Tibial nerve (tissue), 4 donors: Measurements from ENCODE around the gene ZCCHC10.
"Not testable (repeated sequence)": the region's sequence is repeated elsewhere in the genome, so short reads cannot be mapped to it uniquely, and the experiment has no call there.

ENCODE experiments used
- EP300 ChIP-seq, 2 donors: sonication (generic); formaldehyde crosslinking; IDR thresholded peaks; one replicate each; pipeline ENCODE4 v1.6.1; 2017; ENCODE audit warnings: antibody characterized with exemption in 2 of 2, mild to moderate bottlenecking in 1 of 2
- POLR2A ChIP-seq, 2 donors: fragments of 450-650 bp; IDR thresholded peaks; one replicate each; pipeline ENCODE4 v1.6.1; 2017; ENCODE audit warnings: antibody characterized with exemption in 2 of 2, mild to moderate bottlenecking in 2 of 2, moderate library complexity in 2 of 2
- TF ChIP-seq, protein P1 (sequence below), 5 experiments: fragments of 200-600 bp in 3 of 5; fragments of 450-650 bp in 2 of 5; sonication (generic) in 3 of 5; IDR thresholded peaks; one replicate each; pipeline ENCODE4 v1.5.1; 2016 to 2019; ENCODE audit warnings: antibody characterized with exemption in 5 of 5, mild to moderate bottlenecking in 3 of 5, moderate library complexity in 2 of 5

DNA sequence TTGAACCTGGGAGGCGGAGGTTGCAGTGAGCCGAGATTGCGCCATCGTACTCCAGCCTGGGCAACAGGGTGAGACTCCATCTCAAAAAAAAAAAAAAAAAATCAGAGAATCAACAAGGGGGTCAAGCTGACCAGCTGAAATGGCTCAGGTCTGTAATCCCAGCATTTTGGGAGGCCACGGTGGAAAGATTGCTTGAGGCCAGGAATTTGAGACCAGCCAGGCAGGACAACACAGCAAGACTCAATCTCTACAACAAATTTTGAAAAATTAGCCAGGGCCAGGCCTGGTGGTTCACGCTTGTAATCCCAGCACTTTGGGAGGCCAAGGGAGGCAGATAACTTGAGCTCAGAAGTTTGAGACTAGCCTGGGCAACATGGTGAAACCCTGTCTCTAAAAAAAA lies 17.9 kb downstream of the ZCCHC10 start:
- TF ChIP-seq POLR2A, EP300 (IDR thresholded peaks at IDR 0.05): not testable (repeated sequence)
- TF ChIP-seq, protein P1, sequence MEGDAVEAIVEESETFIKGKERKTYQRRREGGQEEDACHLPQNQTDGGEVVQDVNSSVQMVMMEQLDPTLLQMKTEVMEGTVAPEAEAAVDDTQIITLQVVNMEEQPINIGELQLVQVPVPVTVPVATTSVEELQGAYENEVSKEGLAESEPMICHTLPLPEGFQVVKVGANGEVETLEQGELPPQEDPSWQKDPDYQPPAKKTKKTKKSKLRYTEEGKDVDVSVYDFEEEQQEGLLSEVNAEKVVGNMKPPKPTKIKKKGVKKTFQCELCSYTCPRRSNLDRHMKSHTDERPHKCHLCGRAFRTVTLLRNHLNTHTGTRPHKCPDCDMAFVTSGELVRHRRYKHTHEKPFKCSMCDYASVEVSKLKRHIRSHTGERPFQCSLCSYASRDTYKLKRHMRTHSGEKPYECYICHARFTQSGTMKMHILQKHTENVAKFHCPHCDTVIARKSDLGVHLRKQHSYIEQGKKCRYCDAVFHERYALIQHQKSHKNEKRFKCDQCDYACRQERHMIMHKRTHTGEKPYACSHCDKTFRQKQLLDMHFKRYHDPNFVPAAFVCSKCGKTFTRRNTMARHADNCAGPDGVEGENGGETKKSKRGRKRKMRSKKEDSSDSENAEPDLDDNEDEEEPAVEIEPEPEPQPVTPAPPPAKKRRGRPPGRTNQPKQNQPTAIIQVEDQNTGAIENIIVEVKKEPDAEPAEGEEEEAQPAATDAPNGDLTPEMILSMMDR (IDR thresholded peaks at IDR 0.05): not testable (repeated sequence)
